SK-N-SH (cell line): ENCODE results near the gene ARHGEF28. TPM values are rescaled to one million over a fixed set of nuclear protein-coding genes. Genes with fewer than 3 reads are reported as not detected.

Source experiments
- CTCF ChIA-PET: fragments of 300-600, 350-600 bp; formaldehyde crosslinking; extraction: SDS; loops from one replicate; lab custom pipeline; 2021; lab: Yijun Ruan, JAX
- POLR2A ChIA-PET: fragments of 350-600 bp; sonication (Branson Sonifier 250); formaldehyde crosslinking; extraction: SDS; loops from one replicate; lab custom pipeline; 2020; ENCODE audit warnings: antibody characterized with exemption, inconsistent platforms; lab: Yijun Ruan, JAX
- DNase-seq: peaks from one replicate; pipeline ENCODE4 v3.0.0; 2012
- H2AFZ ChIP-seq: fragments of 200-600 bp; sonication (generic); 2 replicates; pipeline ENCODE4 v1.8.1; 2016; ENCODE audit warnings: antibody characterized with exemption, mild to moderate bottlenecking, low read depth
- H3F3A ChIP-seq: fragments of 200-600 bp; sonication (generic); replicated peaks from 2 replicates; pipeline ENCODE3; 2016; ENCODE audit warnings: antibody characterized with exemption, mild to moderate bottlenecking; ENCODE audit not compliant: insufficient read depth
- H3K27ac ChIP-seq, 2 experiments: fragments of 200-500 bp in 1 of 2; fragments of 200-600 bp in 1 of 2; sonication (Bioruptor generic) in 1 of 2; sonication (generic), shearing (Covaris generic) in 1 of 2; 2 replicates each; pipeline versions ENCODE4 v1.5.1 to v1.6.1; 2014 to 2016; ENCODE audit warnings: low read depth in 2 of 2, inconsistent platforms in 1 of 2, low read length in 1 of 2, mild to moderate bottlenecking in 1 of 2, mixed read lengths in 1 of 2
- H3K27me3 ChIP-seq: fragments of 200-600 bp; sonication (generic), shearing (Covaris generic); 2 replicates; pipeline ENCODE4 v1.6.1; 2016; ENCODE audit warnings: mixed run types; ENCODE audit not compliant: insufficient read depth
- H3K36me3 ChIP-seq, 2 experiments: fragments of 200-500 bp in 1 of 2; fragments of 200-600 bp in 1 of 2; sonication (Bioruptor generic) in 1 of 2; sonication (generic) in 1 of 2; replicated peaks in 1 of 2; 2 replicates each; pipeline versions ENCODE3 to v1.5.1; 2014 to 2016; ENCODE audit warnings: low read length in 1 of 2, mild to moderate bottlenecking in 1 of 2; ENCODE audit not compliant: insufficient read depth in 2 of 2, control insufficient read depth in 1 of 2
- H3K4me1 ChIP-seq, 2 experiments: fragments of 200-500 bp in 1 of 2; fragments of 200-600 bp in 1 of 2; sonication (Bioruptor generic) in 1 of 2; sonication (generic), shearing (Covaris generic) in 1 of 2; 2 replicates each; pipeline versions ENCODE4 v1.5.1 to v1.6.1; 2014 to 2016; ENCODE audit warnings: low read depth in 1 of 2, low read length in 1 of 2, mixed run types in 1 of 2; ENCODE audit not compliant: insufficient read depth in 2 of 2, control insufficient read depth in 1 of 2
- H3K4me2 ChIP-seq: fragments of 200-600 bp; sonication (generic), shearing (Covaris generic); 2 replicates; pipeline ENCODE4 v1.6.1; 2017; ENCODE audit warnings: mixed run types
- H3K4me3 ChIP-seq, 2 experiments: fragments of 200-500 bp in 1 of 2; fragments of 200-600 bp in 1 of 2; sonication (Bioruptor generic) in 1 of 2; sonication (generic), shearing (Covaris generic) in 1 of 2; 2 replicates each; pipeline versions ENCODE4 v1.5.1 to v1.8.1; 2014 to 2016; ENCODE audit warnings: low read depth in 2 of 2, inconsistent platforms in 1 of 2, low read length in 1 of 2, mild to moderate bottlenecking in 1 of 2, mixed read lengths in 1 of 2, moderate library complexity in 1 of 2
- H3K79me2 ChIP-seq: fragments of 200-600 bp; sonication (generic); 2 replicates; pipeline ENCODE4 v1.8.1; 2017; ENCODE audit warnings: mild to moderate bottlenecking; ENCODE audit not compliant: insufficient read depth
- H3K9ac ChIP-seq: fragments of 200-600 bp; sonication (generic); 2 replicates; pipeline ENCODE4 v1.6.1; 2017; ENCODE audit warnings: mixed run types
- H3K9me2 ChIP-seq: fragments of 200-600 bp; sonication (generic); 2 replicates; pipeline ENCODE4 v1.6.1; 2017; ENCODE audit warnings: mixed run types
- H3K9me3 ChIP-seq: fragments of 200-600 bp; sonication (generic); 2 replicates; pipeline ENCODE4 v1.6.1; 2017; ENCODE audit warnings: mixed run types, mild to moderate bottlenecking, moderate library complexity
- H4K20me1 ChIP-seq: fragments of 200-600 bp; sonication (generic); 2 replicates; pipeline ENCODE4 v1.6.1; 2017; ENCODE audit warnings: mild to moderate bottlenecking, mixed run types; ENCODE audit not compliant: insufficient read depth
- ELF1 ChIP-seq: IDR thresholded peaks from 2 replicates; pipeline ENCODE4 v1.4.0; 2012
- EP300 ChIP-seq, 2 experiments: IDR thresholded peaks; 2 replicates each; pipeline versions ENCODE4 v1.4.0 to v1.6.1; 2012; ENCODE audit warnings: borderline replicate concordance in 1 of 2, low read depth in 1 of 2, low read length in 1 of 2
- IRF3 ChIP-seq: fragments of 150-350 bp; IDR thresholded peaks from 2 replicates; pipeline ENCODE4 v1.6.1; 2016; ENCODE audit warnings: mild to moderate bottlenecking, low read depth, low read length
- JUND ChIP-seq: IDR thresholded peaks from 2 replicates; pipeline ENCODE4 v1.4.0; 2012
- MXI1 ChIP-seq: IDR thresholded peaks from 2 replicates; pipeline ENCODE4 v1.6.1; 2012; ENCODE audit warnings: mild to moderate bottlenecking, low read depth, low read length, improper control_type of control experiment
- NFIC ChIP-seq: IDR thresholded peaks from 2 replicates; pipeline ENCODE4 v1.4.0; 2012; ENCODE audit warnings: borderline replicate concordance
- NRF1 ChIP-seq: IDR thresholded peaks from 2 replicates; pipeline ENCODE4 v1.6.1; 2012; ENCODE audit warnings: low read depth, mild to moderate bottlenecking, low read length
- RFX5 ChIP-seq: IDR thresholded peaks from 2 replicates; pipeline ENCODE4 v1.6.1; 2012; ENCODE audit warnings: mild to moderate bottlenecking, improper control_type of control experiment, low read length
- RXRA ChIP-seq: IDR thresholded peaks from 2 replicates; pipeline ENCODE4 v1.4.0; 2012; ENCODE audit warnings: low read depth, mild to moderate bottlenecking, borderline replicate concordance
- SMC3 ChIP-seq: IDR thresholded peaks from 2 replicates; pipeline ENCODE4 v1.6.1; 2012; ENCODE audit warnings: low read depth, low read length, improper control_type of control experiment
- TEAD4 ChIP-seq: IDR thresholded peaks from 2 replicates; pipeline ENCODE4 v1.4.0; 2012; ENCODE audit warnings: mild to moderate bottlenecking, borderline replicate concordance; ENCODE audit not compliant: insufficient read depth
- USF1 ChIP-seq: IDR thresholded peaks from 2 replicates; pipeline ENCODE4 v1.4.0; 2012; ENCODE audit warnings: low read depth, borderline replicate concordance
- USF2 ChIP-seq: fragments of 150-350 bp; IDR thresholded peaks from 2 replicates; pipeline ENCODE4 v1.6.1; 2017; ENCODE audit warnings: antibody characterized with exemption, low read length, low read depth, borderline replicate concordance
- WGBS: methylation state at CpG from one replicate; pipeline ENCODE4 v1.1.6; 2017; ENCODE audit warnings: low lambda C conversion rate; 5-methylcytosine and 5-hydroxymethylcytosine counted together
- polyA plus RNA-seq, 3 experiments: library from polyadenylated mRNA; depleted of rRNA; stranded (reverse); fragments of >200 nt; gene quantifications; 2 replicates each; pipeline ENCODE4 v1.2.3, GENCODE V29; 2012
- TF ChIP-seq, protein P1 (sequence below): IDR thresholded peaks from 2 replicates; pipeline ENCODE4; 2012
- TF ChIP-seq, protein P2 (sequence below): fragments of 200-600 bp; sonication (generic); IDR thresholded peaks from 2 replicates; pipeline ENCODE4 v1.6.1; 2017; ENCODE audit warnings: antibody characterized with exemption, mild to moderate bottlenecking, moderate library complexity
- TF ChIP-seq, protein P3 (sequence below): IDR thresholded peaks from 2 replicates; pipeline ENCODE4 v1.4.0; 2012; ENCODE audit warnings: low read depth
- TF ChIP-seq, protein P4 (sequence below): IDR thresholded peaks from 2 replicates; pipeline ENCODE4 v1.6.1; 2012; ENCODE audit warnings: mild to moderate bottlenecking, low read depth, low read length, moderate library complexity

Gene ARHGEF28
- polyA plus RNA-seq, 1 of the 3 experiments (the other 2 are of a cell fraction): 4.2 TPM

GRCh38 chr5:73668486-73669111 is 42.6 kb downstream of the ARHGEF28 start:
- no peak overlapping the region for H3K9ac ChIP-seq
- H3K9me2 ChIP-seq: no peaks in the 10 kb centered on the region
- POLR2A ChIA-PET: no interaction called here
- H3K27ac ChIP-seq: no peak overlapping the region
- CTCF ChIA-PET: interaction anchor here (1.0 kb wide), 1 partner anchor 23 kb away, joined by 3 read pairs; no protein-coding TSS in a partner anchor
- H3K79me2 ChIP-seq: peaks cover 17% of the 10 kb centered on the region
- no peaks in the 10 kb centered on the region; a peak in 2 of 4 replicates for H3K4me1 ChIP-seq
- H3F3A ChIP-seq: peaks cover 3% of the 10 kb centered on the region
- H3K27me3 ChIP-seq: no peaks in the 10 kb centered on the region
- WGBS: 90% methylated on average over 3 of the region's 3 CpGs
- H3K9me3 ChIP-seq: no peaks in the 10 kb centered on the region
- TF ChIP-seq, protein P1, sequence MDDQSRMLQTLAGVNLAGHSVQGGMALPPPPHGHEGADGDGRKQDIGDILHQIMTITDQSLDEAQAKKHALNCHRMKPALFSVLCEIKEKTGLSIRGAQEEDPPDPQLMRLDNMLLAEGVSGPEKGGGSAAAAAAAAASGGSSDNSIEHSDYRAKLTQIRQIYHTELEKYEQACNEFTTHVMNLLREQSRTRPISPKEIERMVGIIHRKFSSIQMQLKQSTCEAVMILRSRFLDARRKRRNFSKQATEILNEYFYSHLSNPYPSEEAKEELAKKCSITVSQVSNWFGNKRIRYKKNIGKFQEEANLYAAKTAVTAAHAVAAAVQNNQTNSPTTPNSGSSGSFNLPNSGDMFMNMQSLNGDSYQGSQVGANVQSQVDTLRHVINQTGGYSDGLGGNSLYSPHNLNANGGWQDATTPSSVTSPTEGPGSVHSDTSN: no peak
- no peak for TF ChIP-seq USF2
- no peak for TF ChIP-seq MXI1
- no peak for TF ChIP-seq NRF1
- TF ChIP-seq SMC3: no peak
- TF ChIP-seq TEAD4: no peak
- TF ChIP-seq USF1: no peak
- no peak for TF ChIP-seq RFX5
- TF ChIP-seq NFIC: no peak
- no peak for TF ChIP-seq ELF1
- TF ChIP-seq, protein P2, sequence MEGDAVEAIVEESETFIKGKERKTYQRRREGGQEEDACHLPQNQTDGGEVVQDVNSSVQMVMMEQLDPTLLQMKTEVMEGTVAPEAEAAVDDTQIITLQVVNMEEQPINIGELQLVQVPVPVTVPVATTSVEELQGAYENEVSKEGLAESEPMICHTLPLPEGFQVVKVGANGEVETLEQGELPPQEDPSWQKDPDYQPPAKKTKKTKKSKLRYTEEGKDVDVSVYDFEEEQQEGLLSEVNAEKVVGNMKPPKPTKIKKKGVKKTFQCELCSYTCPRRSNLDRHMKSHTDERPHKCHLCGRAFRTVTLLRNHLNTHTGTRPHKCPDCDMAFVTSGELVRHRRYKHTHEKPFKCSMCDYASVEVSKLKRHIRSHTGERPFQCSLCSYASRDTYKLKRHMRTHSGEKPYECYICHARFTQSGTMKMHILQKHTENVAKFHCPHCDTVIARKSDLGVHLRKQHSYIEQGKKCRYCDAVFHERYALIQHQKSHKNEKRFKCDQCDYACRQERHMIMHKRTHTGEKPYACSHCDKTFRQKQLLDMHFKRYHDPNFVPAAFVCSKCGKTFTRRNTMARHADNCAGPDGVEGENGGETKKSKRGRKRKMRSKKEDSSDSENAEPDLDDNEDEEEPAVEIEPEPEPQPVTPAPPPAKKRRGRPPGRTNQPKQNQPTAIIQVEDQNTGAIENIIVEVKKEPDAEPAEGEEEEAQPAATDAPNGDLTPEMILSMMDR: no peak
- TF ChIP-seq JUND: no peak
- TF ChIP-seq IRF3: no peak
- TF ChIP-seq, protein P3, sequence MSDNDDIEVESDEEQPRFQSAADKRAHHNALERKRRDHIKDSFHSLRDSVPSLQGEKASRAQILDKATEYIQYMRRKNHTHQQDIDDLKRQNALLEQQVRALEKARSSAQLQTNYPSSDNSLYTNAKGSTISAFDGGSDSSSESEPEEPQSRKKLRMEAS: no peak
- TF ChIP-seq, protein P4, sequence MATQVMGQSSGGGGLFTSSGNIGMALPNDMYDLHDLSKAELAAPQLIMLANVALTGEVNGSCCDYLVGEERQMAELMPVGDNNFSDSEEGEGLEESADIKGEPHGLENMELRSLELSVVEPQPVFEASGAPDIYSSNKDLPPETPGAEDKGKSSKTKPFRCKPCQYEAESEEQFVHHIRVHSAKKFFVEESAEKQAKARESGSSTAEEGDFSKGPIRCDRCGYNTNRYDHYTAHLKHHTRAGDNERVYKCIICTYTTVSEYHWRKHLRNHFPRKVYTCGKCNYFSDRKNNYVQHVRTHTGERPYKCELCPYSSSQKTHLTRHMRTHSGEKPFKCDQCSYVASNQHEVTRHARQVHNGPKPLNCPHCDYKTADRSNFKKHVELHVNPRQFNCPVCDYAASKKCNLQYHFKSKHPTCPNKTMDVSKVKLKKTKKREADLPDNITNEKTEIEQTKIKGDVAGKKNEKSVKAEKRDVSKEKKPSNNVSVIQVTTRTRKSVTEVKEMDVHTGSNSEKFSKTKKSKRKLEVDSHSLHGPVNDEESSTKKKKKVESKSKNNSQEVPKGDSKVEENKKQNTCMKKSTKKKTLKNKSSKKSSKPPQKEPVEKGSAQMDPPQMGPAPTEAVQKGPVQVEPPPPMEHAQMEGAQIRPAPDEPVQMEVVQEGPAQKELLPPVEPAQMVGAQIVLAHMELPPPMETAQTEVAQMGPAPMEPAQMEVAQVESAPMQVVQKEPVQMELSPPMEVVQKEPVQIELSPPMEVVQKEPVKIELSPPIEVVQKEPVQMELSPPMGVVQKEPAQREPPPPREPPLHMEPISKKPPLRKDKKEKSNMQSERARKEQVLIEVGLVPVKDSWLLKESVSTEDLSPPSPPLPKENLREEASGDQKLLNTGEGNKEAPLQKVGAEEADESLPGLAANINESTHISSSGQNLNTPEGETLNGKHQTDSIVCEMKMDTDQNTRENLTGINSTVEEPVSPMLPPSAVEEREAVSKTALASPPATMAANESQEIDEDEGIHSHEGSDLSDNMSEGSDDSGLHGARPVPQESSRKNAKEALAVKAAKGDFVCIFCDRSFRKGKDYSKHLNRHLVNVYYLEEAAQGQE: no peak
- no peak for TF ChIP-seq EP300 (IDR thresholded peaks at IDR 0.05; ENCODE audit: borderline replicate concordance in 1 of 2, low read depth in 1 of 2, low read length in 1 of 2)
- TF ChIP-seq RXRA: no peak
- no peak for DNase-seq
- no peaks in the 10 kb centered on the region for H3K36me3 ChIP-seq
- no peak overlapping the region for H2AFZ ChIP-seq
- no peaks in the 10 kb centered on the region for H4K20me1 ChIP-seq
- no peak overlapping the region for H3K4me2 ChIP-seq
- no peak overlapping the region for H3K4me3 ChIP-seq
